Adrenal gland (tissue), 12 donors: ENCODE measurements around the gene SMURF2. TPM values are rescaled to one million over a fixed set of nuclear protein-coding genes. Genes with fewer than 3 reads are reported as not detected.

Experiments used
- DNase-seq, 7 donors: peaks; one replicate each; pipeline ENCODE4 v3.0.0-alpha.2; 2019 to 2020
- H3K27ac ChIP-seq, 5 donors: fragments of 200-600 bp; sonication (generic) in 4 of 5; 1 replicate in 3 of 5; 2 replicates in 2 of 5; pipeline versions ENCODE4 v1.5.1 to v1.8.0; 2016 to 2020; ENCODE audit warnings: mild to moderate bottlenecking in 1 of 5
- H3K27me3 ChIP-seq: fragments of 200-600 bp; 2 replicates; pipeline ENCODE4 v1.8.0; 2021
- H3K36me3 ChIP-seq, 2 donors: fragments of 200-600 bp; replicated peaks in 1 of 2; 1 replicate in 1 of 2; 2 replicates in 1 of 2; pipeline versions ENCODE4 v1.5.1 to v1.8.0; 2018 to 2022
- H3K4me1 ChIP-seq, 2 donors: fragments of 200-600 bp; replicated peaks in 1 of 2; 1 replicate in 1 of 2; 2 replicates in 1 of 2; pipeline versions ENCODE4 v1.5.1 to v1.8.0; 2018 to 2021
- H3K4me3 ChIP-seq, 4 donors: fragments of 200-600 bp; sonication (generic) in 3 of 4; one replicate each; pipeline ENCODE4 v1.5.1; 2016 to 2018
- H3K9me3 ChIP-seq, 3 donors: fragments of 200-600 bp; sonication (generic) in 1 of 3; replicated peaks in 1 of 3; 1 replicate in 2 of 3; 2 replicates in 1 of 3; pipeline versions ENCODE4 v1.5.1 to v1.8.0; 2016 to 2021
- CTCF ChIP-seq, 6 experiments: fragments of 450-650 bp in 4 of 6; fragments of 200-600 bp in 2 of 6; sonication (generic) in 1 of 6; IDR thresholded peaks; 1 replicate in 5 of 6; 2 replicates in 1 of 6; pipeline versions ENCODE4 v1.5.1 to v1.8.0; 2016 to 2021; ENCODE audit warnings: antibody characterized with exemption in 6 of 6, mild to moderate bottlenecking in 2 of 6, moderate library complexity in 1 of 6
- POLR2A ChIP-seq, 2 donors: fragments of 450-650 bp; IDR thresholded peaks; one replicate each; pipeline ENCODE4 v1.6.1; 2017; ENCODE audit warnings: antibody characterized with exemption in 2 of 2, mild to moderate bottlenecking in 2 of 2, moderate library complexity in 1 of 2
- WGBS, 4 donors: extraction: QIAGEN DNeasy Blood & Tissue Kit in 2 of 4; methylation state at CpG; one replicate each; pipeline versions ENCODE4 v1.1.5 to v1.1.7; 2013 to 2017; 5-methylcytosine and 5-hydroxymethylcytosine counted together
- intact Hi-C, 2 donors: fragments of 100-400 bp; cut with DNase I; formaldehyde crosslinking; loops; one replicate each; pipeline versions ENCODE4 v1.14.1 to v1.15.0; 2022 to 2023
- polyA plus RNA-seq, 3 donors: library from polyadenylated mRNA; stranded (reverse); fragments of 200-250 nt in 2 of 3; fragments of 350-450 nt in 1 of 3; fragmentation: Illumina TruSeq in 1 of 3; extraction: RNeasy Lipid Tissue Mini Kit (QIAGEN cat#74804) in 1 of 3; gene quantifications; one replicate each; pipeline ENCODE4 v1.2.3, GENCODE V29; 2013 to 2014
- total RNA-seq, 9 donors: library from RNA; depleted of rRNA in 4 of 9; stranded (reverse); fragments of >200 nt in 4 of 9; fragments of 120-200 nt in 1 of 9; fragmentation: NEBNext Ultra II Directional in 1 of 9; extraction: Animal tissue kit (Norgen Biotek cat#: 25700) in 1 of 9; gene quantifications; one replicate each; pipeline versions ENCODE4 v1.1.0 to v1.2.4, GENCODE V29; 2013 to 2023
- donor health status: healthy with polysubstance abuse.
- donor health status: Bipolar disorder and iron deficiency.
- donor health status: DM: yes; HTN: yes; CAD: no.
- donor health status: DM: no; HTN: no; CAD: no.
- donor health status: DM: no; HTN: no; CAD: no.
- donor health status: DM: yes; HTN: yes; CAD: no.

The SMURF2 gene
- total and polyA plus RNA-seq, 12 donors: 7.7 to 36.9 (median 15.0) TPM

GRCh38 chr17:64555281-64555680 lies 106.8 kb downstream of the SMURF2 start:
- Histone ChIP-seq H3K4me1 (no peaks in the 10 kb centered on the region), H3K4me3 (no peak overlapping the region), H3K36me3 (peaks cover 0 to 16% of the 10 kb centered on the region in 2 donors), H3K9me3 (no peaks in the 10 kb centered on the region), H3K27me3 (no peaks in the 10 kb centered on the region), H3K27ac (no peak overlapping the region)
- intact Hi-C loops: no loop called here
- WGBS, 4 donors: 85 to 95% (median 91%) methylated on average over 4 of the region's 4 CpGs
- DNase-seq: no peak
- TF ChIP-seq POLR2A (IDR thresholded peaks at IDR 0.05) (no peak), CTCF (IDR thresholded peaks at IDR 0.05) (no peak)

- no peak for DNase-seq
- Histone ChIP-seq H3K9me3 (no peaks in the 10 kb centered on the region), H3K4me3 (no peak overlapping the region), H3K4me1 (no peaks in the 10 kb centered on the region), H3K27me3 (no peaks in the 10 kb centered on the region), H3K36me3 (peaks cover 0 to 13% of the 10 kb centered on the region in 2 donors), H3K27ac (no peak overlapping the region)
- intact Hi-C loops: no loop called here
- no peak for TF ChIP-seq POLR2A (IDR thresholded peaks at IDR 0.05)
- no peak for TF ChIP-seq CTCF (IDR thresholded peaks at IDR 0.05)
Observed at GRCh38 chr17:64554028-64554637, 108.0 kb downstream of the SMURF2 start.

GRCh38 chr17:64551461-64551860 lies 110.6 kb downstream of the SMURF2 start:
- WGBS, 4 donors: 86 to 90% (median 89%) methylated on average over 5 of the region's 5 CpGs
- H3K27me3 ChIP-seq: no peaks in the 10 kb centered on the region
- H3K36me3 ChIP-seq: peaks cover 0 to 27% of the 10 kb centered on the region in 2 donors
- H3K4me3 ChIP-seq: no peak overlapping the region
- TF ChIP-seq POLR2A (IDR thresholded peaks at IDR 0.05): no peak
- TF ChIP-seq CTCF (IDR thresholded peaks at IDR 0.05): no peak
- no peak overlapping the region for H3K27ac ChIP-seq
- no peaks in the 10 kb centered on the region for H3K4me1 ChIP-seq
- no peak for DNase-seq
- no peaks in the 10 kb centered on the region for H3K9me3 ChIP-seq
- intact Hi-C loops: no loop called here

- no peaks in the 10 kb centered on the region for H3K27me3 ChIP-seq
- no peak for TF ChIP-seq CTCF (IDR thresholded peaks at IDR 0.05)
- TF ChIP-seq POLR2A (IDR thresholded peaks at IDR 0.05): no peak
- DNase-seq: no peak
- 80 to 90% (median 87%) methylated on average over 10 of the region's 10 CpGs for whole genome bisulfite sequencing, 4 donors
- intact Hi-C loops: no loop called here
- no peak overlapping the region for H3K27ac ChIP-seq
- H3K4me1 ChIP-seq: no peaks in the 10 kb centered on the region
- H3K9me3 ChIP-seq: no peaks in the 10 kb centered on the region
- H3K36me3 ChIP-seq: peaks cover 0 to 42% of the 10 kb centered on the region in 2 donors
- no peak overlapping the region for H3K4me3 ChIP-seq
Observed at GRCh38 chr17:64547319-64547718, 114.8 kb downstream of the SMURF2 start.
